Measurements from ENCODE around the gene KLHL41.

Gene KLHL41

DNA sequence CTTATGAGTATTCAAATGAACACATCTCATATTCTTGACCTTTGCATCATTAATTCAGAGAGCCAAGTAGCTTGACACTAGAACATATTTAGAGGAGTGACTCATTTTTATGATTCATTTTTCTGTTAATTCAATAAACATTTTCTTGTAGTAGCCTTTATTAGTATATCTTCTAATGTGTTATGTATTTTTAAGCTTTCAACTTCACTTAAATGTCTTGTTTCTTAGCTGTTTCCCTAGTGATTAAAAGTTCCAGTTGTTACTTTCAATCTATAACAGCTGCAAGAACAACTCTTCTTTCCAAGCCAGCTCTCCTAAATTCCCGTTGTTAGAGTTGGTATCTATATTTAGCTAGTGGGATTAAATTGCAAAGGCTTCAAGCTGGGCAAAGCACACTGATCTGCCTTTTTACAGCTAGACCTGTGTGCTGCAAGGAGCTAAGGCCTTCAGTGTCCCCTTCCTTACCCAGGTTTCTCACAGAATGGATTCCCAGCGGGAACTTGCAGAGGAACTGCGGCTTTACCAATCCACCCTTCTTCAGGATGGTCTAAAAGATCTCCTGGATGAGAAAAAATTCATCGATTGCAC lies at the start of gene KLHL41:
Gene KLHL41, plus strand, starts transcription at position 405 of the 588 bp plus-strand sequence. Its CDS starts 77 bp downstream, at position 482.
- no peak for DNase-seq (ENCODE audit: low read depth in 3 of 3)

DNA sequence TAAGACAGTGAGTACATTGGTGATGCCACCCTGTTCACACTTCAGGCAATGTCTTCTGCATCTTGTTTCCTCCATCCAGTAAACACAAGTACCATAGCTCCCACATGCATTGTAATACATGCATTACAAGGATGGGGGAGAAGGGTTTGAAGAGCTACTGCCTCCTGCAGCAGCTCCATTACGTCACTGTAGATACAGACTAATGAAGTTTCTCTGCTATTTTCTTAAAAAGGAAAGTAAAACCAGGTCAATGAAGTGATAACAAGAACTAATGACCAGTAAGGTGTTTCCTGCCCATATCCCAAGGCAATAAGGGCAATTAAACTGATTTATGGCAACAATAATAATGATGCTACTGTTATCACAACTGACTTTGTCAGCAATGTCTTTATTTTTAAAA lies 48.4 kb upstream of the KLHL41 start:
- DNase-seq (ENCODE audit: low read depth in 3 of 3) = no peak

GRCh38 chr2:169462896-169463695 lies 46.4 kb upstream of the KLHL41 start:
- no peak for DNase-seq (ENCODE audit: low read depth in 3 of 3)

DNA sequence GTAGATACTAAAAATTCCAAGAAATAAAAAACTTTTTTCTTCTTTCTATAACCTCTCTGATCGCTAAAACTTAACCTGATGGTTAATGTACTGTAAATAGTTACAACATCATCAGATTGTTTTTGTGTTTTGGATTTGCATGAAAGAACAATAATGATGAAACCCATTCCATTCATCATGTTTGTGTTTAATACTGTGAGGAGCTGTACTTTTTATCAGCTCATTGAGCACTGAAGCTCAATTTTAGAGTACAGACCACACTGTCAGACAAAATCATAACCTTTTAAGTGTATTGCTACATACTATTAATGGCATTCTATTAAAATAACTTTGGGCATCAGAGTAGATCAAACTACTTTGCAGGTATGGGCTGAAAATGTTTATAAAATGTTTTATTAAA lies 45.0 kb upstream of the KLHL41 start:
- DNase-seq (ENCODE audit: low read depth in 3 of 3) = no peak

GRCh38 chr2:169464882-169465281 lies 44.6 kb upstream of the KLHL41 start:
- DNase-seq (ENCODE audit: low read depth in 3 of 3) = no peak

DNA sequence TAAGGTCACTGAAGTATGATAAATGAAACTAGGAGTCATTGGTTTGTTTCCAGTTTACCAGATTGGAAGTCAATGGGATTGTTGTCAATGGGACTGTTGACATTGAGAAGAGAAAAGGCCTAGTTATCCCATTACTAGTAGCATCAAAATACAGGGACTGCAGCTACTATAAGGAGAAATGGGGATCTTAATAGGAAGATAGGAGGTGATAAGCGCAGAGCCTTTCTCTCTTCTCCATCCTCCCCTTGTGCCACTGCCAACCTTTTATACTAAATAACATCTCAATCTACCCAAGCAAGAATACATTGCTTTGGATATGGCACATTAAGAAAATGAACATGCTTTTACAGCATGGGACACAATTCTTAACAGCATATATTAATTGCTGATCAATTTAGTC lies 40.7 kb upstream of the KLHL41 start:
- no peak for DNase-seq (ENCODE audit: low read depth in 3 of 3)

GRCh38 chr2:169469952-169470572 lies 39.4 kb upstream of the KLHL41 start:
- no peak for DNase-seq (ENCODE audit: low read depth in 3 of 3)

- no peak for DNase-seq (ENCODE audit: low read depth in 3 of 3)
Observed at GRCh38 chr2:169472249-169472648, 37.3 kb upstream of the KLHL41 start.

DNA sequence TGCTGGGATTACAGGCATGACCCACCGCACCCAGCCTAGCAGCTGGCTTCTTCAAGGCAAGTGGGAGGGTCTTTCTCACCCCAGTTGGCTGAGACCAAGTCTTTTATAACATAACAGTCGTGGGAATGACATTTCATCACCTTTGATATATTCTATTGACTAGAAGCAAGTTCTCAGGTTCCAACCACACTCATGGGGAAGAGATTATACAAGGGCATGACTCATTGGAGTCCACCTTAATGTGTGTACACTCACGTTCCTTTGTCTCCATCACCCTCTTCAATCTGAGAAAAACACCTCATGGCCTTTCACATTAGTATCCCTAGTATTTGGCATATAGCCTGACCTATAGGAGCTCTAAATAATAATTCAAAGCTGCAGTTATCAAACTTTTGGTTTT lies 33.0 kb upstream of the KLHL41 start:
- DNase-seq (ENCODE audit: low read depth in 3 of 3) = no peak

- no peak for DNase-seq (ENCODE audit: low read depth in 3 of 3)
Observed at GRCh38 chr2:169478339-169478738, 31.2 kb upstream of the KLHL41 start.

DNA sequence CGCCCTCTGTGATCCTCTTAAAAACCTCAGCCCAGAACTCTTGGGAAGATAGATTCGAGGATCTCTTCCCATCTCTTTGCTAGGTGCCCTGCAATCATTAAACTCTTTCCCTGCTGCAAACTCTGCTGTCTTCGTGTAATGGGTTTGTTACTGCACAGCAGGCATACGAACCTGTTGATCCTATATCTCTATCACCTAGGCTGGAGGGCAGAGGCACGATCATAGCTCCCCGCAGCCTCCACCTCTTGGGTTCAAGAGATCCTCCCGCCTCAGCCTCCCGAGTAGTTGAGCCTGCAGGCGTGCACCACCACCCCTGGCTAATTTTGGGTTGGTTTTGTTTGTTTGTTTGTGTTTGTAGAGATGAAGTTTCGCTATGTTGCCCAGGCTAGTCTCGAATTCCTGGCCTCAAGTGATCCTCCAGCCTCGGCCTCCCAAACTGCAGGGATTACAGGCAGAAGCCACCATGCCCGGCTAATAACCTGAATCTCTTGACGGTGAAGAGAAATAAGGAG lies 30.7 kb upstream of the KLHL41 start:
- DNase-seq (ENCODE audit: low read depth in 3 of 3) = no peak

DNA sequence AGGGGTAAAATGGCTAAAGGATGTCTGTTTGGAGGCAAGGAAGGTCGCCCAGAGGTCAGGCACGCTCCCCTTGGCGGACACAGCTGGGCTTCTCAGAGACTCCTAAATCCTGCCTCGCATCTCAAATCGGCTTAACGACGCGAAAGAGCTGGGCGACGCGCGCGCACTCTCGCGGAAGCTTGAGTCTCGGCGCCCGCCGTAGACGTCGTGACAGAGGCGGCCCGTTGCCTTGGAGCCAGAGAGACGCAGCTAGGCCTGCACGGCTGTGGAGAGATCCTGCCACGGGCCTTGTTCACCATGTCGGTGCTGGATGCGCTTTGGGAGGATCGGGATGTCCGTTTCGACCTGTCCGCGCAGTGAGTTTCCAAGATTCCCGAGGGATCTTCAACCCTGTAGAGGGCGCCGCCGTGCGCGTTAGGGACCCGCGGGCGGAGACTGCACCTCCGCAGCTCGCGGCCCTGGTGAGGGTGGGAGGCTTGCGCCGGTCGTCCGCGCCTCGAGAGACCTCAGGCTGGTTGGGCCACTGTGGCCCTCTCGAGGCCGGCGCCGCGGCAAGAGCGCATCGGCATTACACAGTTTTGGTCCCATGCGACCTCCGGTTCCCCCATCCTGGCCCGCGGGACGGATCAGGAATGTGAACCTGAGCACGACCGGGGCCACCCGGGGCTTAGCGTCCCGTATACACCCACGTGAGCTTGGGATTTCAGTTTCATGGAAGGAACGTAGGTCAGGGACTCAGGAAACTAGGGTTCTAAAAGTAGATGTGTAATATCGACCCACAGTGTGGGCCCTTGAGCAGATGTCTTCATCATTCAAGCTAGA lies 30.0 kb upstream of the KLHL41 start, which contains the start of gene BBS5:
Gene BBS5, plus strand, starts transcription at position 238 of the 822 bp plus-strand sequence. Its CDS starts 60 bp downstream, at position 298.
- peak; percentile 48 to 75 (median 53) for DNase-seq (ENCODE audit: low read depth in 3 of 3)

DNA sequence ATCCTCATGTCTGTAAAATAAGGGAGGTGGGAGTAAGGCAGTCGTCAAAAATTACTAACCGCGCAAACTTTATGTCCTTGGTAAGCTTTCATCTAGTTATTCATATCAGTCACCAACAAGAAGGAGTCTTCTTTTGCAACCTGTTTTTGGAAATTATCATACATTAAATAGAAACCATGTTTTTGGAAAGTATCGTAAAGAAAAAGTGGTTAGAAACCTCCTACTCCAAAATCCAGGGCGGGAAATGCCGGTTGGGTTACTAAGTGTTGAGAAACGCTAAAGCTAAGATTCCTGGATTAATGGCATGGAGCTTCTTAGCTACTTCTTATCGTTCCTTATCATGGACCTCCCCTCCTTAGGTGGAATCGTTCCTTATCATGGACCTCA lies 29.4 kb upstream of the KLHL41 start:
- DNase-seq (ENCODE audit: low read depth in 3 of 3) = no peak

- no peak for DNase-seq (ENCODE audit: low read depth in 3 of 3)
Observed at GRCh38 chr2:169485650-169486138, 23.8 kb upstream of the KLHL41 start.

DNA sequence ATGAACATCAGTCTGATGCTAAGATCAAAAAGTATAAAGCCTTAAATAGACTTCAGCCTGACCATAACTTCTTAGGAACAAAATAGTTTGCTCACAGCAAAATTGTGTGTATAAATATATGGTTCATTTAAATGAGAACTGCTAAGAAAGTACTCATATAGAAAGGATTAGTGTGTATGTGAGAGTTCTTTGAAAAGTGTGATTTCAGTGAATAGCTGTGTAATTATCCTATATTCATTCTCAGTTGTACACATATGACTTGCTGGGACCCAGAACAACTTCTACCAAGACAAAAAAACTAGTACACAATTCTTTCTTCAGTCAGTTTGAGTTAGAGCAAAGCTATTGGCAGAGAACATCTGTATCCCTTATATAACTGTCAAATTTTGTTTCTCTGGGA lies 23.0 kb upstream of the KLHL41 start:
- DNase-seq (ENCODE audit: low read depth in 3 of 3) = no peak

DNA sequence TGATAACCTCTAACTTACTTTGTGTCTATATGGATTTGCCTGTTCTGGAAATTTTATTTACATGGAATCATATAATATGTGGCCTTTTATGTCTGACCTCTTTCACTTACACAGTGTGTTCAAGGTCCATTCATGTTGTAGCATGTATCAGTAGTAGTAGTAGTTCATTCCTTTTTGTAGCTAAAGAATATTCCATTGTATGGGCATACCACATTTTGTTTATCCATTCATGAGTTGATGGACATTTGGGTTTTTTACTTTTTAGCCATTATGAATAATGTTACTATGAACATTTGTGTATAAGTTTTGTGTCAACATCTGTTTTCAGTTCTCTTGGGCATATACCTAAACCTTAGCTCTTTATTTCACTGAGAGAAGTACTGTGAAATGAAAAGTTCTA lies 18.7 kb upstream of the KLHL41 start:
- DNase-seq (ENCODE audit: low read depth in 3 of 3) = no peak

GRCh38 chr2:169491378-169491777 lies 18.1 kb upstream of the KLHL41 start:
- DNase-seq (ENCODE audit: low read depth in 3 of 3) = no peak

DNA sequence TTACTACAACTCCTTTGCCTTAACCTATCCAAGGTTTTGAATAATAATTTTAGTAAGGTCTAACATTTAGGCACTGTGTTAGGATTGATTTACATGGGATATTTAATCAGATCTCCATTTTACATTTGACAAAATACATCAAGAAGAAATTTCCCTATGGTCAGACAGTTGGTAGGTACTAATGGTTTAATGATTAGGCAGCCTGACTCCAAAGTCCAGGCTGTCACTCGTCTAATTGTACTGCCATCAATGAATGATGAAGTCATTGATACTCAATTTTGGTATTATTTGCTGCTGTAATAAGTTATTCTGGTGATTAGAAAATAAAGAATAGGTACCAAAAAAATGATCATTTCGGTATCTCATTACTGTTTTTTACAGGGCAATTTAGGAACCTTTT lies 16.1 kb upstream of the KLHL41 start:
- DNase-seq (ENCODE audit: low read depth in 3 of 3) = no peak

DNA sequence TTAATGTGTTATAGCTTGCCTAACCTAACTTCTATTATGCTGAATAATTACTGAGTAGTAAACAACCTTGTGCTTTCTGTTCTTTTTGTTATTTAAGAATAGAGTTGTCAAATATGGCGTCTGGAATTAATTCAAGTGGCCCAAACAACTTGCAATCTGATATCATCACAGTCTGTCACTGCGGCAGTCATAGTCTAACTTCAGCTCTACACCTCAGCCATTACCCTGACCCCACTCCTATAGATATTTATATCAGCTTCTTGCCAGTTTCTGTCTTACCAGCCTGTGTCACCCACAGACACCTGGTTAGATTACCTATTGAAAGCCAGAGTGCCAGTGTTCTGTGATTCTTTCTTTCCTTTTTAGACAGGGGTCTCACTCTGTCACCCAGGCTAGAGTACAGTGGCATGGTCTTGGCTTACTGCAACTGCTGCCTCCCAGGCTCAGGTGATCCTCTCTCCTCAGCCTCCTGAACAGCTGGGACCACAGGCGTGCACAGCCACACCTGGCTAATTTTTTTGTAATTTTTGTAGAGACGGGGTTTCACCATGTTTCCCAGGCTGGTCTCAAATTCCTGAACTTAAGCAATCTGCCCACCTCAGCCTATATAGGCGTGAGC lies 14.1 kb upstream of the KLHL41 start:
- DNase-seq (ENCODE audit: low read depth in 3 of 3) = no peak

GRCh38 chr2:169504651-169505050 lies 4.9 kb upstream of the KLHL41 start:
- no peak for DNase-seq (ENCODE audit: low read depth in 3 of 3)

DNA sequence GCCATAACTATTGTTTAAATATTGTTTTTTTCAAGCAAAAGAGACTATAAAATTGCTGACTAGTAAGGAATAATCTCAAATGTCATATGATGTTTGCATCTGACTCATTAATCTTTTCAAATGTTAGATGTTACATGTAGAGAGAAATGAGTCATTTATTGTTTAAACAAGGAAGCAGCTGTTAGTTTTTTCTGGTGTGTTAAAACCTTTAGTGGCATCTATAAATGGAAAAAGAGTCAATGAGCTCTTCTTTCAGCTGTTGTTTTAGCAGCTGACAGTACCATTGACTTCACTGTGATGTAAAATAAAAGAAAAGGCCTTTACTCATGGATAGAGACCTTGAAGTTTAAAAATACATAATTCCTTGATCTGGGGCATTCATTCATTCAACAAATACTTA lies 1.8 kb upstream of the KLHL41 start:
- no peak for DNase-seq (ENCODE audit: low read depth in 3 of 3)

Data from stimulated activated CD4-positive, alpha-beta T cell treated with anti-CD3 and anti-CD28 coated beads, TNF-alpha, amount 100 ng/mL, for 24 hours (primary cell).